ENCODE measurements around the gene LONRF2. TPM values are rescaled to one million over a fixed set of nuclear protein-coding genes. Genes with fewer than 3 reads are reported as not detected.
A peak's percentile ranks its signal among the peaks of the same experiment; 100 is the strongest.
"Not testable (repeated sequence)": the region's sequence is repeated elsewhere in the genome, so short reads cannot be mapped to it uniquely, and the experiment has no call there.

The LONRF2 gene
- total RNA-seq, 1 donor from 2014 or later, result 14.9 TPM

GRCh38 chr2:100262555-100263320, 59.6 kb downstream of the LONRF2 start:
- DNase-seq (ENCODE audit: missing footprints) (peak; percentile 84), ATAC-seq (peak; percentile 78)
- intact Hi-C loops (cut with DNase I), result loop anchor here (2.0 to 5.0 kb wide), 2 partner anchors 118 to 705 kb away; no protein-coding TSS in a partner anchor

DNA sequence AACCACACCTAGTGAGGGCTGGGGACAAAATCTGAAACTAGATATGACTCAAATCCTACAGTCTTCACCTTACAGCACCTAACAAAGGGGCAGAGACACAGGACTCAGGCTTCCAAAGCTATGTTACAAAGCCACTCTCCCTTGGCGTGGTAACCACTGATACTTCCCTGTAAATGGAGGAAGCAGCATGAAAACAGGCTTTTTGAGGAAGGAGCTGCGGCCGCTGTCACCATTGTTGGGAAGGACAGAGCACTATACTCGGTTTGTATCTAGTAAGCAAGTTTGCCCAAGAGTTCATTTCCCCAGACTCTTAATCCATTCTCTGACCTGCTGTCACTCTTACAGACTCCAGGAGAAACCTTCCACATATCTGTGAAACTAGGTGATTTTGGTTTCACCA, 60.3 kb downstream of the LONRF2 start:
- peak; percentile 22 for ATAC-seq
- intact Hi-C loops (cut with DNase I), result loop anchor here (2.0 to 5.0 kb wide), 2 partner anchors 119 to 705 kb away; no protein-coding TSS in a partner anchor
- DNase-seq (ENCODE audit: missing footprints), result peak; percentile 80

DNA sequence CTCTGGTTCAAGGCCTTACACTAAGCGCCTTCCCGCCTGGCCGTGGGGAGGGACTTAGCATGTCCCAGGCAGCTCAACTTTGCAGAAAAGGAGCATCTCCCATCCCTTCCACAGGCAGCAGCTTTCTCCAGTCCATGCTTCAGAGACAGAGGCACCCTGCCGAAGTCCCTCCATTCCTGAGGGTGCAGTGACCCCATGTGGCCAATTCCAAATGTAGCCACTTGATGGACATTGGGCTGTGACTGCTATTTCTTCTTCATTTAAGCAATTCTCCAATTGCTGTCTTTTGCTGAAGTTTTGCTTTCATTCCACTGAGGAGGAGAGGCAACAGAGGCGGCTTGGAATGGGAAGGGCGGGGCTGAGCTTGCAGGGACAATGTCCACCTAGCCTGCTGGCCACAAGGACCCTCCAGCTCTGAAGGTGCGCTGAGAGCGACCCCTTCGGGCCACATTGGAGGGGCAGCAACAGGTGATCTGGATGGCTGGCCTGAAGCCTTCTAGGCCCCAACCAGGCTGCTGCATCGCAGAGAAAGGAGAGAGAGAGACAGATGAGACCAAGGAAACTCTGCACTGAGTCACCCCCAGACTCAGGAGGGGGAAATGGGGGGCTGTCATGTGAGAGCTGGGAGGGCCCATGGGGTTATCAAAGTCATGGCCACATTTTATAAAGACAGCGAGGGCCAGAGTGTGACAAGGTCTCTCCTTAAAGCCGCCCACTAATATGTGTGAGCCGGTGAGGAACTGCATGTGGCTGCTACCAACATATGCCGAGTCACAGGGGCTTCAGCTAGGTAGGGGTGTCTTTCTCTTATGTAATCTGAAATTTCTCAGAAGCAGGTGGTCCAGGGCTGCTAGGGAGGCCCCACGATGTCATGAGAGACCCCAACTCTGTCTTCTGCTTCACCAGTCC, 61.3 kb downstream of the LONRF2 start:
- ATAC-seq (peak; percentile 56), DNase-seq (ENCODE audit: missing footprints) (no peak)

DNA sequence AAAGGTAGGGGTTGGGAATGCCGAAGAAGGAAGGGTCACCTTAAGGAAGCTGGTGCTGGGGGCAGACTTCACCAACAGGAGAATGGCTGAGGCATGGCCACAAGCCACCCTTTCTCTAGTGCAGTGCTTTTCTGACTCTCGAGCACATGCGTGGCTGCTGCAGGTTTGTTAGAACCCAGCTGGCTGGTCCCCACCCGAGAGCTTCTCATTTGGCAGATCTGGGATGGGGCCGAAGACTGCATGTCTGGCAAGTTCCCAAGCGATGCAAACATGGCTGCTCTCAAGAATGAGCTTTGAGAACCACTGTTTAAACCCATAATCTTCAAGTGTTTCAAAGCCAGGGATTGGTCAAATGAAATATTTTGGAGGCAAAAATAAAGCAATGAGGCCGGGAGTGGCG, 63.2 kb downstream of the LONRF2 start:
- DNase-seq (ENCODE audit: missing footprints) (no peak), ATAC-seq (no peak)
- intact Hi-C loops (cut with DNase I), result no loop called here

More for the DNA sequence above, 61.3 kb downstream of the LONRF2 start:
- intact Hi-C loops (cut with DNase I), result loop anchor here (5.0 kb wide), 1 partner anchor 704 kb away; no protein-coding TSS in a partner anchor

DNA sequence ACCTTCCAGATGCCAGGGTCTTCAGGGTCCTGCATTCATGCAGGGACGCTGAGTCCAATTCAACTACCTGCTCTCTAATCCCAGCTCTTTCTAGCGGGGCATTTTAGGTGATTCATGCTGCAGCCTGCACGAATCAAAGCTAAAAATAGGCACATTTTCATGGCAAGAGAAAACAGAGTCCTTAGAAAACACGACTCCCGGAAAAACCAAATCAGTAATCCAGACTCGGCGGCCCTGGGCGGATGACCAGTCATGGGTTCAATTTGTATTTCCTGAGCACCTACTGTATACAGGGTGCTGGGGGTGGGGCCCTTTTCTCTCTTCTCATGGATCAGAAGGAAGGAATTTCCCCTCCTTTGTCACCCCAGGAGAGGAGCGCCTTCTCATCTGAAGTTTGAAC, 64.4 kb downstream of the LONRF2 start:
- DNase-seq (ENCODE audit: missing footprints) (no peak), ATAC-seq (no peak)
- intact Hi-C loops (cut with DNase I), result no loop called here

- no peak for ATAC-seq
- intact Hi-C loops (cut with DNase I), result no loop called here
- DNase-seq (ENCODE audit: missing footprints), result no peak
Observed at GRCh38 chr2:100256849-100257248, 65.5 kb downstream of the LONRF2 start.

DNA sequence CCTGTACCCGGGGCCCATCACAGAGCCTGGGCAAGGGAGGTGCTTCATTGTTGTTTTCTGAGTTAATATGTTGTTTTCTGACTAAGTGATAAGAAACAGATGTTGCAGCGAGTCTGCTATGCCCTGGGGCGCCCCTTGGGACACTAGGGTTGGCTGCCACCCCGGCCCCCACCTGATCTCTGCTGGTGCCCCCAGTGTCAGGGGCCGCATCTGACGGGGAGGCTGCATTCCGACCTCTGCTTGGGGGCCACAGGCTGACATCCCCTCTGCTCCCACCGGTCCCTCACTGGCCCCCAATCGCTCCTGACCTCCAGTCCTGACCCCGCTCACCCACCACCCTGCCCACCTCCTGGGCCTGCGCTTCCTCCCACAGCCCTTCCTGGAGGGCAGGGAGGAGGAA, 65.9 kb downstream of the LONRF2 start:
- ATAC-seq (no peak), DNase-seq (ENCODE audit: missing footprints) (no peak)
- intact Hi-C loops (cut with DNase I), result no loop called here

GRCh38 chr2:100254646-100255210, 67.6 kb downstream of the LONRF2 start:
- no peak for ATAC-seq
- no peak for DNase-seq (ENCODE audit: missing footprints)
- intact Hi-C loops (cut with DNase I), result no loop called here

DNA sequence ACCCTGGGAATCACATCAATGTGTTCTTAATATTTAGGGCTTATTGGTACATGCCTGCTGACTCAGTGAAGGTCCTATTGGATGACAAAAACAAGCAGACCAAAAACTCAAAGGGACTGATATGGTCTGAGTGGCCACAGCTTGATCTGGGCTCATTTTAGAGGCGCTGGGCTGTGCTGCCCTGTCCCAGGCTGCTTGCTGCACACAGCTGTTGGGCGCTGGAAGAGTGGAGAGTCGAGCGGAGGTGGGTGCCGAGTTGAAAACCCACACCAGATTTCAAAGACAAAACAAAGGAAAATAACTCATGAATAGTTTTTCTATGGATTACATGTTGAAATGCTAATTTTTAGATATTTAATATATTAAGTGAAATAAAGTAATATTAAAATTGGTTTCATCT, 68.5 kb downstream of the LONRF2 start:
- intact Hi-C loops (cut with DNase I), result no loop called here
- ATAC-seq (no peak), DNase-seq (ENCODE audit: missing footprints) (no peak)

- ATAC-seq (peak; percentile 74), DNase-seq (ENCODE audit: missing footprints) (no peak)
- intact Hi-C loops (cut with DNase I), result no loop called here
Observed at GRCh38 chr2:100252811-100253698, 69.2 kb downstream of the LONRF2 start.

DNA sequence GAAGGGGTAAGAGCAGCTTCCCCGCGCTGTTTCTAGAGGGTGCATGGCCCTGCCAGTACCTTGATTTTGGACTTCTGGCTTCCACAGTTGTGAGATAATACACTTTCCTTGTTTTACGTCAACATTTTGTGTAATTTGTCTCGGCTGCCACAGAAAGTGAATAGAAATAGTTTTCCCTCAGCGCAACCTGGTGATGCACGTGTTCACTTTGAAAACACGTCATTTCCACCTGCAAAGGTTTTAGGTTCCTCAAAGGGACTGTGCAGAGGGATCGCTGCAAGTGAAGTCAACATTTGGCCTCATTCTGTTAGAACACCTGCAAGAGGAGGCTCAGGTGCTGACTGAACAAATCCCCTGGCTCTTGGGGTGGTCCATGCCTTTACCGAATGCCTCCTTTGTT, 71.7 kb downstream of the LONRF2 start:
- intact Hi-C loops (cut with DNase I), result no loop called here
- no peak for ATAC-seq
- no peak for DNase-seq (ENCODE audit: missing footprints)

DNA sequence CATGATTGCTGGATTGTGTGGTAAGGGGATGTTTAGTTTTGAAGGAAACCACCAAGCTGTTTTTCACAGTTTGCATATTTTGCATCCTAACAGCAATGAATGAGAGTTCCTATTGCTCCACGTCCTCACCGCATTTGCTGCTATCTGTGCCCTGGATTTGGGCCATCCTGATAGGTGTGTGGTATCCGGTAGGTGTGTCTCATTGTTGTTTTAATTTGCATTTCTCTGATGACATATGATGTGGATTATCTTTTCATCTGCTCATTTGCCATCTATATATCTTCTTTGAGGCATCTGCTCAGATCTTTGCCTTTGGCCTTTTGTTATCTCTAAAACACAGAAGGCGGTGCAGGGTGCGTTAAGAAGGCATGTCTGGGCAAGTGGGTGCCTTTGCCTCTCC, 73.3 kb downstream of the LONRF2 start:
- ATAC-seq (no peak), DNase-seq (ENCODE audit: missing footprints) (no peak)
- intact Hi-C loops (cut with DNase I), result no loop called here

DNA sequence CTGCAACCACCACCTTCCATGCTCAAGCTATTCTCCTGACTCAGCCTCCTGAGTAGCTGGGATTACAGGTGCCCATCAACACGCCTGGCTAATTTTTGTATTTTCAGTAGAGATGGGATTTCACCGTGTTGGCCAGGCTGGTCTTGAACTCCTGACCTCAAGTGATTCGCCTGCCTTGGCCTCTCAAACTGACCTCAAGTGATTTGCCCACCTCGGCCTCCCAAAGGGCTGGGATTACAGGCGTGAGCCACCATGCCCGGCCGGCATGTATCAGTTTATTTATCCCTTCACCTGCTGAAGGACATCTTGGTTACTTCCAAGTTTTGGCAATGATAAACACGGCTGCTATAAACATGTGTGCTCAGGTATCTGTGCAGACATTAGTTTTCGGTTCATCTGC, 73.7 kb downstream of the LONRF2 start:
- intact Hi-C loops (cut with DNase I), result not testable (repeated sequence)

DNA sequence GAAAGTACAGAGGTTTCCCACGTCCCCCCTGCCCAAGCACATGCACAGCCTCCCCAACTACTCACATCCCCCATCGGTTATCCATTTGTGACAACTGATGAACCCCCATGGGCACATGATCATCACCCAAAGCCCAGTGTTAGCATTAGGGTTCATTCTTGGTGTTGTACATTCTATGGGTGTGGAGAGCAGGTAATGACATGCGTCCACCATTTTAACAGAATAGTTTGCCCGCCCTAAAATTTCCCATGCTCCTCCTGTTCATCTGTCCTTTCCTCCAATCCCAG, 74.3 kb downstream of the LONRF2 start:
- intact Hi-C loops (cut with DNase I), result no loop called here
- ATAC-seq (no peak), DNase-seq (ENCODE audit: missing footprints) (no peak)

More for the DNA sequence above, 73.7 kb downstream of the LONRF2 start:
- not testable (repeated sequence) for DNase-seq (ENCODE audit: missing footprints); ATAC-seq

GRCh38 chr2:100247256-100248043, 74.9 kb downstream of the LONRF2 start:
- intact Hi-C loops (cut with DNase I), result no loop called here
- DNase-seq (ENCODE audit: missing footprints) (no peak), ATAC-seq (no peak)

DNA sequence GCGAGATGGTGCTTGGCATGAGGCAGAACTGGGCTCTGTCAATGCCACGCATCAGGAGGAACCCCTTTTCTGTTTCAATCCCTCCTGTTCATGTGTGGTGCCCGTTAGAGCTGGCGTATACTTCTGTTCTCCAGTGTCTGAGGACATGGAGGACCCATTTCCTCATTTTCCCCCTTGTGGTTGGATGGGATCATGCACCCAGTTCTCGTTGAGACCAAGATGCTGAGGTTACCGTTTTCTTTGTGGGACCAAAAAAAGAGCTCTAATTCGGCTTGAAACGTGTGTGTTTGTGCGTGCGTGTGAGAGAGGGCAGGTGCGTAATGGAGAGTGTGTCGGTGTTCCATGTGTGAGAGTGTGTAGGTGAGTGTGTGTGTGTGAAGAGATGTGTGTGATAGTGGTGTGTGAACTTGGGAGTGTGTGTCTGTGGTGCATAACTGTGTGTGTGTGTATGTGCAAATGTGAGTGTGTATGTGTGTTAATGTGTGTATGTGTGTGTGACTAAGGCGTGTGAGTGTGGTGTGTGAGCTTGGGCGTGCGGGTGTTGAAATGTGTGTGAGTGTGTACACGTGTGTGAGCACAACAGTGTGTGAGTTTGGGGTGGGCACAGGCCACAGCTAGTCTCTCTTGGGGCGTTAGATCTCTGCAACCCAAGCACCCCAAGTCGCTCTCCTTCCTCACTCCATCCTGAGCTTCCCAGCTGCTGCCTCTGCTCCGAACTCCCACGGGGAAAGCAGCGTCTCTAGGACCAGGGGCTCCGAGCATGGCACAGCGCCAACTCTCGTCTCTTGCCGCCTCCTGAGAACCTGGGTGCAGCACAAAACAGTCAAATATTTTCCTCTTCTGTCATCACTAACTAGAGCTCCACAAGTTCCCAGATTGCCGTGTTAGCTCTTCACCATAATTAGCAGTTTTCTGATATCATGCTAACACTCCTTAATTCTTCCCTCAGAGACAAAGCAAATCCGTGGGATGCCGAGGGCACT, 75.8 kb downstream of the LONRF2 start:
- DNase-seq (ENCODE audit: missing footprints), result no peak
- intact Hi-C loops (cut with DNase I), result no loop called here

GRCh38 chr2:100245681-100246080, 76.6 kb downstream of the LONRF2 start:
- intact Hi-C loops (cut with DNase I), result no loop called here
- DNase-seq (ENCODE audit: missing footprints) (no peak), ATAC-seq (no peak)

More for the DNA sequence above, 75.8 kb downstream of the LONRF2 start:
- ATAC-seq, result no peak

Measured in Right ventricle myocardium inferior (tissue), 1 donor.